Smooth muscle cell (in vitro differentiated cells): ENCODE data around the gene CORIN. TPM values are rescaled to one million over a fixed set of nuclear protein-coding genes. Genes with fewer than 3 reads are reported as not detected.
A peak's percentile ranks its signal among the peaks of the same experiment; 100 is the strongest.
"Not testable (repeated sequence)": the region's sequence is repeated elsewhere in the genome, so short reads cannot be mapped to it uniquely, and the experiment has no call there.

Experiments
- DNase-seq: peaks from one replicate; lab custom pipeline; 2025; ENCODE audit not compliant: unreplicated experiment; lab: John Stamatoyannopoulos, UW
- H2AFZ ChIP-seq: fragments of 200-600 bp; sonication (generic); 2 replicates; pipeline ENCODE4 v1.6.0; 2016; ENCODE audit warnings: antibody characterized with exemption, low read depth, mild to moderate bottlenecking
- H3F3A ChIP-seq: fragments of 200-600 bp; sonication (generic); 2 replicates; pipeline ENCODE4 v1.6.0; 2017; ENCODE audit warnings: antibody characterized with exemption, low read depth
- H3K27ac ChIP-seq: fragments of 200-600 bp; sonication (generic); 2 replicates; pipeline ENCODE4 v1.5.1; 2016; ENCODE audit warnings: low read depth, mild to moderate bottlenecking
- H3K27me3 ChIP-seq: fragments of 200-600 bp; sonication (generic); 2 replicates; pipeline ENCODE4 v1.6.1; 2016; ENCODE audit warnings: low read depth, mild to moderate bottlenecking
- H3K36me3 ChIP-seq: fragments of 200-600 bp; sonication (generic); 2 replicates; pipeline ENCODE4 v1.5.1; 2016; ENCODE audit warnings: low read depth
- H3K4me1 ChIP-seq: fragments of 200-600 bp; sonication (generic); 2 replicates; pipeline ENCODE4 v1.5.1; 2016; ENCODE audit warnings: low read depth
- H3K4me2 ChIP-seq: fragments of 200-600 bp; sonication (generic); 2 replicates; pipeline ENCODE4 v1.6.0; 2016; ENCODE audit warnings: mild to moderate bottlenecking
- H3K4me3 ChIP-seq: fragments of 200-600 bp; sonication (generic); 2 replicates; pipeline ENCODE4 v1.5.1; 2016; ENCODE audit warnings: mild to moderate bottlenecking
- H3K79me2 ChIP-seq: fragments of 200-600 bp; sonication (generic); 2 replicates; pipeline ENCODE4 v1.6.0; 2016; ENCODE audit warnings: low read depth, mild to moderate bottlenecking
- H3K9ac ChIP-seq: fragments of 200-600 bp; sonication (generic); 2 replicates; pipeline ENCODE4 v1.6.0; 2016; ENCODE audit warnings: low read depth
- H3K9me3 ChIP-seq: fragments of 200-600 bp; sonication (generic); replicated peaks from 2 replicates; pipeline ENCODE4 v1.5.1; 2016; ENCODE audit warnings: low read depth
- H4K20me1 ChIP-seq: fragments of 200-600 bp; sonication (generic); 2 replicates; pipeline ENCODE4 v1.6.0; 2016; ENCODE audit warnings: low read depth
- CTCF ChIP-seq: fragments of 200-600 bp; sonication (generic); IDR thresholded peaks from 2 replicates; pipeline ENCODE4 v1.5.1; 2017; ENCODE audit warnings: borderline replicate concordance, mild to moderate bottlenecking, antibody characterized with exemption; ENCODE audit not compliant: insufficient read depth, poor library complexity, severe bottlenecking
- WGBS: methylation state at CpG from one replicate; pipeline ENCODE4 v1.1.7; 2016; ENCODE audit warnings: low lambda C conversion rate; 5-methylcytosine and 5-hydroxymethylcytosine counted together
- microRNA-seq: library from miRNA; unstranded; fragments of <30 nt; microRNA quantifications from one replicate; pipeline ENCODE4, GENCODE V29; 2016; ENCODE audit warnings: borderline number of aligned reads
- polyA plus RNA-seq: library from polyadenylated mRNA; unstranded; fragments of >200 nt; fragmentation: Nextera tagmentation; extraction: Ambion mirVana; gene quantifications from 2 replicates; pipeline ENCODE4 v1.2.1, GENCODE V29; 2016
- small RNA-seq: library from RNA; depleted of rRNA; stranded (forward); fragments of <200 nt; gene quantifications from one replicate; pipeline ENCODE3, GENCODE V24; 2014
- total RNA-seq: library from RNA; depleted of rRNA; stranded (reverse); fragments of >200 nt; gene quantifications from 2 replicates; pipeline ENCODE4 v1.2.3, GENCODE V29; 2014

Gene CORIN
- total and polyA plus RNA-seq, 2 experiments from 2014 or later: 0.27 to 1.8 TPM

DNA sequence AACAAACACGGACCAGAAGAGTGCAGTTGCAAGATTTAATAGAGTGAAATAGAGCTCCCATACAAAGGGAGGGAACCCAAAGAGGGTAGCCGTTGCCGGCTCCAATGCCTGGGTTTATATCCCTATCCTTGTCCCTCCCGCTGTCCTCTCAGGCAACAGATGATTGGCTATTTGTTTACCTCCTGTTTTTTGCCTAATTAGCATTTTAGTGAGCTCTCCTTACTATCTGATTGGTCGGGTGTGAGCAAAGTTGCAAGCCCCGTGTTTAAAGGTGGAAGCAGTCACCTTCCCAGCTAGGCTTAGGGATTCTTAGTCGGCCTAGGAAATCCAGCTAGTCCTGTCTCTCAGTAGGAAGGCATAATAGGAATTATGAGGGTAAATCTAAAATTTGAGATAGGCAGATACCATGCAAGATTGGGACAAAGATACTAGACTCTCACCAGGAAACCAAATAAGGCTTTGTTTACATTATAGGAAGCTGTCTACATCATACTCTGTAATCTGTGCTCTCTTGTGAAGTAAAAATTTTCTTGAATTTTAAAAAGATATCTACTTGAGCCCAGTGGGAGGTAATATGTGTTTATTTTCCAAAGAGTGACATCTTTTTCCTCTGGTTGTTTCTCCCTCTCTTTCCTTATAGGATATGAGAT, 286.8 kb downstream of the CORIN start:
- no peak for DNase-seq
- Histone ChIP-seq H2AFZ (no peak overlapping the region), H3F3A (no peaks in the 10 kb centered on the region), H3K27me3 (peaks cover 5% of the 10 kb centered on the region), H3K4me2 (no peak overlapping the region), H4K20me1 (no peaks in the 10 kb centered on the region), H3K4me3 (no peak overlapping the region), H3K9ac (no peak overlapping the region), H3K4me1 (peaks cover 3% of the 10 kb centered on the region), H3K9me3 (no peaks in the 10 kb centered on the region), H3K27ac (peak overlapping the region; percentile 50), H3K79me2 (no peaks in the 10 kb centered on the region), H3K36me3 (no peaks in the 10 kb centered on the region)
- no peak for TF ChIP-seq CTCF
- WGBS: 97% methylated on average over 7 of the region's 7 CpGs

DNA sequence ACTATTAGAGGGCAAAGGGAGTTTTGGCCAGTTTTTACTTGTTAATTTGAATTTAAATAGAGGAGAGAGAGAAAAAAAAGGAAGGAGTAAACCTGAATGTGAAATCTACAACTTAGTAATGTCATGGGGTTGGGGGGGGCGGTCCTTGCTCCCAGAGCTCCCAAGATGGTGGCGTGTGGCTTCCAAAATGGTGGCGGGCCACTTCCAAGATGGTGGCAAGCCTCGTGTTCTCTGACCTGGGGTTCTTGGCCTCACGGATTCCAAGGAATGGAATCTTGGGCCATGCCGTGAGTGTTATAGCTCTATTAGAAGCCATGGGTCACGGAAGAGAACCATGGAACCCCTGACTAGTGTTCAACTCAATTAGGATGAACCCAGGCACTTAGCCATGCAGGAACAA, 287.5 kb downstream of the CORIN start:
- 96% methylated on average over 7 of the region's 7 CpGs for WGBS
- H3K4me3 ChIP-seq, H3K4me1 ChIP-seq, H3K9me3 ChIP-seq, H3K9ac ChIP-seq, H4K20me1 ChIP-seq, DNase-seq, H3K36me3 ChIP-seq, H3K4me2 ChIP-seq, H2AFZ ChIP-seq, H3F3A ChIP-seq, H3K27ac ChIP-seq, H3K79me2 ChIP-seq, H3K27me3 ChIP-seq: not testable (repeated sequence)

Small RNAs within 50 kb of the gene (microRNA-seq; reads per million reads assigned to microRNA genes)
- gene MIR8053: not detected

Small RNAs within 50 kb of the gene (small RNA-seq; reads per million reads assigned to genes)
- gene MIR8053: 0.45 reads per million, percentile 15 among the genes with 10 or more reads in this experiment

Other genes starting within 250 kb of the CORIN start
- 11.1 and 14.7 TPM in 2 replicates for gene NFXL1, start 76.5 kb upstream of the CORIN start, total RNA-seq
- 4.5 and 6.5 TPM in 2 replicates for gene NFXL1, start 76.5 kb upstream of the CORIN start, polyA plus RNA-seq
- 0.31 TPM in 2 replicates for gene CNGA1, start 178.6 kb upstream of the CORIN start, total RNA-seq
- gene CNGA1, start 178.6 kb upstream of the CORIN start, polyA plus RNA-seq: 0.69 and 1.0 TPM in 2 replicates
- gene NIPAL1, start 178.7 kb upstream of the CORIN start, total RNA-seq: 4.1 and 5.5 TPM in 2 replicates
- gene NIPAL1, start 178.7 kb upstream of the CORIN start, polyA plus RNA-seq: 1.0 and 2.9 TPM in 2 replicates